ENCODE results near the gene ALKBH6.

ALKBH6 gene

GRCh38 chr19:36028313-36029041 lies 14.5 kb upstream of the ALKBH6 start:
- peaks cover 27% of the 10 kb centered on the region for H3K4me1 ChIP-seq (ENCODE audit: control insufficient read depth, insufficient read depth, low read length)
- no peaks in the 10 kb centered on the region for H3K27me3 ChIP-seq (replicated peaks; ENCODE audit: control insufficient read depth, insufficient read depth, low read length)
- H3K4me3 ChIP-seq (ENCODE audit: low read length) = no peak overlapping the region
- no peak for DNase-seq (ENCODE audit: low read depth)
- no peak overlapping the region for H3K9ac ChIP-seq (ENCODE audit: low read length)
- no peaks in the 10 kb centered on the region for H3K9me3 ChIP-seq (ENCODE audit: control insufficient read depth, low read length)
- peaks cover 41% of the 10 kb centered on the region for H3K36me3 ChIP-seq (ENCODE audit: control insufficient read depth, insufficient read depth, low read length, severe bottlenecking)

GRCh38 chr19:36027696-36028095 lies 13.7 kb upstream of the ALKBH6 start:
- DNase-seq (ENCODE audit: low read depth) = no peak
- Histone ChIP-seq H3K27me3 (replicated peaks; ENCODE audit: control insufficient read depth, insufficient read depth, low read length) (no peaks in the 10 kb centered on the region), H3K9me3 (ENCODE audit: control insufficient read depth, low read length) (no peaks in the 10 kb centered on the region), H3K9ac (ENCODE audit: low read length) (no peak overlapping the region), H3K4me1 (ENCODE audit: control insufficient read depth, insufficient read depth, low read length) (peaks cover 23% of the 10 kb centered on the region), H3K4me3 (ENCODE audit: low read length) (no peak overlapping the region), H3K36me3 (ENCODE audit: control insufficient read depth, insufficient read depth, low read length, severe bottlenecking) (peaks cover 47% of the 10 kb centered on the region)

DNA sequence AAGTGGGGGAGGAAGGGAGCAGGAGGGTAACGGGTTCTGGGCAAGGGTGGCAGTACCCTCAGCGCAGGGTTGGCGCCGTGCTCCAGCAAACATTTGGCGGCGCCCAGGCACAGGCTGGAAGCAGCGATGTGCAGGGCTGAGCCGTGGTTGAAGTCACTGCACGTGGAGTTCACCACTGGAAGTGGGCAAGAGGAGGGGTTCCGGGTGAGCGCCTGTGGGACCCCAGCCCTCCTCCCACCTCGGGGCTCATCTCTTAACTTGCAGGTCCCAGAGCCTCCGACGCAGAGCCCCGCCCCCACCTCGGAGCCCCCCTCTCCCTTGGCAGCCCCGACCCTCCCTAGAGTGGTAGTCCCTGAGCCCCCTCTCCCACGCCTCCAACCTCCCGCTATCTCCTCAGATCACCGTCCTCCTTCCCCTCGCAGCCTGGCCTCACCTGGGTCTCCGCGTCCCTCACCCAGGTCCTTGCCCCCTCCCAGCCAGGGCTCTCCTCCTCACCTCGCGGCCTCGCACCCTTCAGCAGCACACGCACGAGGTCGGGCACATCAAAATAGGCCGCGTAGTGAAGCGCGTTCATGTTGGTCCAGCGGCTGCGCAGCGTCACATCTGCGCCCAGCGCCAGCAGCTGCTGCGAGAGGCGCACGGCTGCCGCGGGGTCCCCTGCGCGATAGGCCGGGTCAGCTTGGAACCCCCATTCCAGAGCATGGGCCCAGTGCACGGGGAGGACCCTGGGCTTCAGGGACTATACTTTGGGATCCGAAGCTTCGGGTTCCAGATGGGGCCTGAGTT lies 12.3 kb upstream of the ALKBH6 start:
- Histone ChIP-seq H3K4me3 (ENCODE audit: low read length) (no peak overlapping the region), H3K27me3 (replicated peaks; ENCODE audit: control insufficient read depth, insufficient read depth, low read length) (no peaks in the 10 kb centered on the region), H3K9ac (ENCODE audit: low read length) (no peak overlapping the region), H3K9me3 (ENCODE audit: control insufficient read depth, low read length) (no peaks in the 10 kb centered on the region), H3K4me1 (ENCODE audit: control insufficient read depth, insufficient read depth, low read length) (peaks cover 16% of the 10 kb centered on the region), H3K36me3 (ENCODE audit: control insufficient read depth, insufficient read depth, low read length, severe bottlenecking) (peaks cover 57% of the 10 kb centered on the region)
- DNase-seq (ENCODE audit: low read depth) = no peak

GRCh38 chr19:36025541-36025940 lies 11.5 kb upstream of the ALKBH6 start:
- no peak for DNase-seq (ENCODE audit: low read depth)
- Histone ChIP-seq H3K9me3 (ENCODE audit: control insufficient read depth, low read length) (no peaks in the 10 kb centered on the region), H3K4me3 (ENCODE audit: low read length) (no peak overlapping the region), H3K27me3 (replicated peaks; ENCODE audit: control insufficient read depth, insufficient read depth, low read length) (no peaks in the 10 kb centered on the region), H3K4me1 (ENCODE audit: control insufficient read depth, insufficient read depth, low read length) (peaks cover 10% of the 10 kb centered on the region), H3K36me3 (ENCODE audit: control insufficient read depth, insufficient read depth, low read length, severe bottlenecking) (peaks cover 65% of the 10 kb centered on the region), H3K9ac (ENCODE audit: low read length) (no peak overlapping the region)

- DNase-seq (ENCODE audit: low read depth) = no peak
- no peaks in the 10 kb centered on the region for H3K9me3 ChIP-seq (ENCODE audit: control insufficient read depth, low read length)
- H3K9ac ChIP-seq (ENCODE audit: low read length) = no peak overlapping the region
- H3K4me1 ChIP-seq (ENCODE audit: control insufficient read depth, insufficient read depth, low read length) = no peaks in the 10 kb centered on the region
- no peaks in the 10 kb centered on the region for H3K27me3 ChIP-seq (replicated peaks; ENCODE audit: control insufficient read depth, insufficient read depth, low read length)
- H3K36me3 ChIP-seq (ENCODE audit: control insufficient read depth, insufficient read depth, low read length, severe bottlenecking) = peaks cover 79% of the 10 kb centered on the region
- no peak overlapping the region for H3K4me3 ChIP-seq (ENCODE audit: low read length)
Observed at GRCh38 chr19:36023432-36023831, 9.4 kb upstream of the ALKBH6 start.

DNA sequence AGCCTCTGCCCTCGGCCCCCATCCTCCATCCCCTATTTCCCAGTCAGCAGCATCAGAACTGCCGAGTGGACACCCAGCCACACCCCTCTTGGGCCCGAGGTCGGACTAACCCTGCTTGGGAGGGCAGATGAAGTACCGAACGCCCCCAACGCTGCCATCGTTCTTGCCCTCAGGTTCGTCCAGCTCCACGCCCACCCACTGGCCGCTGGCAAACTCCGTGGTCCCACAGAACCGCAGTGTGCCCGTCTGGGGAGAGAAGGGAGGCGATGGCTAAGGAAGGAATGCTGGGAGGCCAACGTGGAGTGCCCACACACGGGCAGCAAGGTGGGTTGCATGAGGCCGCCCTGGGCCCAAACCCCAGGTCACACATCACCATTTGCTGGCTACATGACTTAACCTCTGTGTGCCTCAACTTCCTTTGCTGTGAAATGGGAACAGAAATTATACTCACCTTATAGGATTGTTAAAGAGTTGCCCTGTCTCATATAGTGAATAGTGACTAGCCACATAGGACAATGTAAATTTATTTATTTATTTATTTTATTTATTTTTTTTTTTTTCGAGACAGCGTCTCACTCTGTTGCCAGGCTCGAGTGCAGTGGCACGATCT lies 5.2 kb upstream of the ALKBH6 start:
- Histone ChIP-seq H3K27me3 (replicated peaks; ENCODE audit: control insufficient read depth, insufficient read depth, low read length) (no peaks in the 10 kb centered on the region), H3K9ac (ENCODE audit: low read length) (no peak overlapping the region), H3K36me3 (ENCODE audit: control insufficient read depth, insufficient read depth, low read length, severe bottlenecking) (peaks cover 74% of the 10 kb centered on the region), H3K4me3 (ENCODE audit: low read length) (no peak overlapping the region), H3K4me1 (ENCODE audit: control insufficient read depth, insufficient read depth, low read length) (no peaks in the 10 kb centered on the region), H3K9me3 (ENCODE audit: control insufficient read depth, low read length) (no peaks in the 10 kb centered on the region)
- no peak for DNase-seq (ENCODE audit: low read depth)

- peak; percentile 4 for DNase-seq (ENCODE audit: low read depth)
Observed at GRCh38 chr19:36013280-36014011, 567 bp downstream of the ALKBH6 start.

DNA sequence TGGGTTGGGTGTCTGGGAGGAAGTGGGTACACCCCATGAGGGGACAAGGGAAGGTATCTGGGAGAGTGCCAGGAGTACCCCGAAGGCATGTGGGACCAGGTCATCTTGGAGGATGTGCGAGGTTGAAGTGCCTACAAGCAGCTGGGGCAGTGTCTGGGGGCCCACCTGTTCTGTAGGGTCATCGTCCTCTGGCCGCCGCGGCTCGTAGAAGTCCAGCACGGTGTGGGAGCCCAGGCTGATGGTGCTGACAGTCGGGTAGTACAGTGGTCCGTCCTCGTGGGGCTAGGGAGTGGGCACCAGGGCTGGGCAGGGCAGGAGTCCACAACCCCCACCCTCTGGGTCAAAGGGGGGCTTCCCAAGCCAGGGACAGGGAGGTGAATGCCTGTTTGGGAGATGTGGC lies 3.6 kb downstream of the ALKBH6 start:
- no peak overlapping the region for H3K4me3 ChIP-seq (ENCODE audit: low read length)

More at GRCh38 chr19:36013280-36014011, 567 bp downstream of the ALKBH6 start:
- Histone ChIP-seq H3K27me3 (replicated peaks; ENCODE audit: control insufficient read depth, insufficient read depth, low read length) (no peaks in the 10 kb centered on the region), H3K4me3 (ENCODE audit: low read length) (peak overlapping the region; percentile 90), H3K4me1 (ENCODE audit: control insufficient read depth, insufficient read depth, low read length) (peaks cover 17% of the 10 kb centered on the region), H3K36me3 (ENCODE audit: control insufficient read depth, insufficient read depth, low read length, severe bottlenecking) (peaks cover 31% of the 10 kb centered on the region), H3K9ac (ENCODE audit: low read length) (peak overlapping the region; percentile 90), H3K9me3 (ENCODE audit: control insufficient read depth, low read length) (no peaks in the 10 kb centered on the region)

DNA sequence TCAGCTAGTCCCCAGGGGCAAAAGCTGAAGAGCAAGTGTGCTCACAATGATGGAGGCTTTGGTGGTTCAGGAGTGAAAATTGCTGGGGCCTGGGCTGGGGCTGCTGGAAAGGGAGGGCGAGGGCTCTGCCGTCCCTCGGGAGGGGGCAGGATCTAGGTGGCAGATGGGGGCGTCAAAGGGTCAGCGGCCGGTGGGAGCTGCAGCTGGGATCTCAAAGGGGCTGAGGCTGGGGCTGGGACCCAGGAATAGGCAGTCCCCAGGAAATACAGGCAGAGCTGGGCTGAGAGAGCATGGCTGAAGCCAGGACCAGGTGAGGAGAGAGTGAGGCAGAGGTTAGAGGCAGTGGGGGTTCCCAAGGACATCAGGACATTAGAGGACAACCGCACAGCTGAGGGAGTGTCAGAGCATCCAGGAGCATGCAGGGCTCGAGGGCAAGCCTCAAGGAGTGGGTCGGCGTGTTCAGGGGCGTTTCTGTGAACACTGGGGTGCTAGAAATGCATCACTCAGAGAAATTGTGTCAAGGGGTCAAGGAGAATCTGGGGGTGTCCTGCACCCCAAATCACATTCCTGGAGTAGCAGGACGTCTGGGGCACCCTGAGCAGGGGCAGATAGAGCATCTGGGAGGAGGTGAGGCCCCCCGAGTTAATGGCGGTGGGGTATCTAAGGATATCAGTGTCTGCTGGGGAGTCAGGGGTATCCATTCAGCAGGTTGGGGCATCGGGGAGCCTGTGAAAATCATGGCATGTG lies 4.2 kb downstream of the ALKBH6 start:
- no peaks in the 10 kb centered on the region for H3K9me3 ChIP-seq (ENCODE audit: control insufficient read depth, low read length)
- no peak for DNase-seq (ENCODE audit: low read depth)
- H3K9ac ChIP-seq (ENCODE audit: low read length) = peak overlapping the region; percentile 86
- no peaks in the 10 kb centered on the region for H3K27me3 ChIP-seq (replicated peaks; ENCODE audit: control insufficient read depth, insufficient read depth, low read length)
- H3K4me3 ChIP-seq (ENCODE audit: low read length) = peak overlapping the region; percentile 76
- H3K36me3 ChIP-seq (ENCODE audit: control insufficient read depth, insufficient read depth, low read length, severe bottlenecking) = no peaks in the 10 kb centered on the region
- H3K4me1 ChIP-seq (ENCODE audit: control insufficient read depth, insufficient read depth, low read length) = peaks cover 17% of the 10 kb centered on the region

More for the DNA sequence above, 3.6 kb downstream of the ALKBH6 start:
- no peaks in the 10 kb centered on the region for H3K9me3 ChIP-seq (ENCODE audit: control insufficient read depth, low read length)
- H3K36me3 ChIP-seq (ENCODE audit: control insufficient read depth, insufficient read depth, low read length, severe bottlenecking) = peaks cover 2% of the 10 kb centered on the region
- H3K27me3 ChIP-seq (replicated peaks; ENCODE audit: control insufficient read depth, insufficient read depth, low read length) = no peaks in the 10 kb centered on the region
- no peak for DNase-seq (ENCODE audit: low read depth)
- H3K9ac ChIP-seq (ENCODE audit: low read length) = no peak overlapping the region
- peaks cover 17% of the 10 kb centered on the region for H3K4me1 ChIP-seq (ENCODE audit: control insufficient read depth, insufficient read depth, low read length)

- peak overlapping the region; percentile 76 for H3K4me3 ChIP-seq (ENCODE audit: low read length)
- DNase-seq (ENCODE audit: low read depth) = peak; percentile 83
Observed at GRCh38 chr19:36009220-36009619, 4.8 kb downstream of the ALKBH6 start.

More at GRCh38 chr19:36009220-36009619, 4.8 kb downstream of the ALKBH6 start:
- Histone ChIP-seq H3K4me1 (ENCODE audit: control insufficient read depth, insufficient read depth, low read length) (peaks cover 17% of the 10 kb centered on the region), H3K27me3 (replicated peaks; ENCODE audit: control insufficient read depth, insufficient read depth, low read length) (no peaks in the 10 kb centered on the region), H3K36me3 (ENCODE audit: control insufficient read depth, insufficient read depth, low read length, severe bottlenecking) (no peaks in the 10 kb centered on the region), H3K9ac (ENCODE audit: low read length) (peak overlapping the region; percentile 86), H3K9me3 (ENCODE audit: control insufficient read depth, low read length) (no peaks in the 10 kb centered on the region)
